GM19455 (cell line): ENCODE results near the gene KLHL40.
"Not testable (repeated sequence)": the region's sequence is repeated elsewhere in the genome, so short reads cannot be mapped to it uniquely, and the experiment has no call there.

ENCODE experiments used
- ATAC-seq: cut with Tn5 transposase; IDR thresholded peaks from one replicate; pipeline ENCODE4 v1.9.1; 2021; ENCODE audit not compliant: unreplicated experiment

Gene KLHL40

DNA sequence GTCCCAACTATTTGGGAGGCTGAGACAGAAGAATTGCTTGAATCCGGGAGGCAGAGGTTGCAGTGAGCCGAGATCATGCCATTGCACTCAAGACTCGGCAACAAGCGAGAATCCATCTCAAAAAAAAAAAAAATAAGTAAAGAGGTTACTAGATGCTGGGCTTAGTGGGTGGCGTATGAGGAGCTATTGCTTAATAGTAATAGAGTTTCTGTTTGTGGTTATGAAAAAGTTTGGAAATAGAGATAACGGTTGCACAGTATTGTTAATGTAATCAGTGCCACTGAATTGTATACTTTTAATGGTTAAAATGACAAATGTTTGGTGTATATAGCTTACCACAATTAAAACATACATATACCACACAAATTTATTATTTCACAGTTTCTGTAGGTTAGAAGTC, 32.0 kb downstream of the KLHL40 start:
- ATAC-seq, result no peak

DNA sequence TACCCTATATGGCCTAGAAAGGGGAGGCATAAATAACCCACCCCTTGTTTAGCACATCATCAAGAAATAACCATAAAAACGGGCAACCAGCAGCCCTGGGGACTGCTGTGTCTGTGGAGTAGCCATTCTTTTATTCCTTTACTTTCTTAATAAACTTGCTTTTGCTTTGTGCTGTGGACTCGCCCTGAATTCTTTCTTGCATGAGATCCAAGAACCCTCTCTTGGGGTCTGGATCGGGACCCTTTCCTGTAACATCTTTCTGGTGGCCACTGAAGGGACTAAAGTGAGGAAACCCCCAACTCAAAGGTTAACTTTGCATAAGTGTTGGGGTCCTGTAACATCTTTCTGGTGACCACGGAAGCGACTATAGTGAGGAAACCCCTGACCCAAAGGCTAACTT, 33.0 kb downstream of the KLHL40 start:
- ATAC-seq, result no peak

DNA sequence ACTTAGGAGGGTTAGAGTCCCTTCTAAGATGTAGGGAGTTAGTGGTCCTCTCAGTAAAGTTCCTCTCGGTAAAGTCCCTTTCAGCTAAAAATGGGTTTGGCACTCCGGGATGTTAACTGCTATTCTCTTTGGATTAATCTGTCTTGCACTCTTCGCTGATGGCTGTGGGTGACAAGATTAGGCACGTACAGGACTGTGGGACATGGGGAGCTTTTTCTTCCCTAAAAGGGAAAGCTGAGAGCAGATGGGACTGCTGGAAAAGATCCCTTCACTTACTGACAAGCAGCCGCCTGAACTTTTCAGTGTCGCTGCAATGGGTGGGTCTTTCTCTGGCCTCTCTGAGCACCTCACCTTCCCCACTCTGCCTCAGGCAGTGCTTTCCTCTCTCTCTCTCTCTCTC, 33.7 kb downstream of the KLHL40 start:
- no peak for ATAC-seq

DNA sequence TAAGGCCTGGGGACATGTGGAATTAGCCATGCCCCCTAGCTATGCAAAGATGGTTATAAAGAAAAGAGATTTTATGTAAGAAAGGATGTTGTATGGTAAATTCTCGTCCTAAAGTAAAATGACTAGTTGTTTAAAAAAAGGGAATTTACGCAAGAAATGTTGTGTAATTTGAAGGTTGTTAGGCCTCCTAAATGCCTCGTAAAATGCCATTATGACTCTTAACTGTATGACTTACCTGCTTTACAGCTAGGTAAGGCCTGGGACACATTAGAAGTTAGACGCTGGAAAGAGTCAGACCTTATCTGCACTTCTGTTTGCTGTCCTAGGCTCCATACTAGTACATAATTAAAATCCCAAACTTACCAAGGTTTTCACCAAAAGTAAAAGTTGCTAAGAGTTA, 34.8 kb downstream of the KLHL40 start:
- ATAC-seq, result no peak

DNA sequence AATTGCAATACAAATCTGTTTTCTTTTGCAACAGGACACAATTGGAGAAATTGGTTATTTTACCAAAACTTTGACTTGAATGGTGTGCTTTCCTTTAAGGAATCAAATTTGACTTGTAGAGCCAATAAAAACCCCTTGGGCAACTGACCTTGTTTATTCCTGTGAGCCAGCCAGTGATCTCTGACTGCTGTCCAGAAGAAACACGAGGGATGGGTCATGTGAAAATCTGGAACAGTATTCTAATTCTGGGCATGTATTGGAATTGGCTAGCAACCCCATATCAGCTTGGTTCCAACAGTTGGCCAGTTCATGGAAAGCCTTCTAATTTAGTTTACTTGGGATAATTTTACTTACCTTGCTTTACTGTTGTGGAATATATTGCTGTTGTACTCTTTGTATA, 36.4 kb downstream of the KLHL40 start:
- no peak for ATAC-seq

DNA sequence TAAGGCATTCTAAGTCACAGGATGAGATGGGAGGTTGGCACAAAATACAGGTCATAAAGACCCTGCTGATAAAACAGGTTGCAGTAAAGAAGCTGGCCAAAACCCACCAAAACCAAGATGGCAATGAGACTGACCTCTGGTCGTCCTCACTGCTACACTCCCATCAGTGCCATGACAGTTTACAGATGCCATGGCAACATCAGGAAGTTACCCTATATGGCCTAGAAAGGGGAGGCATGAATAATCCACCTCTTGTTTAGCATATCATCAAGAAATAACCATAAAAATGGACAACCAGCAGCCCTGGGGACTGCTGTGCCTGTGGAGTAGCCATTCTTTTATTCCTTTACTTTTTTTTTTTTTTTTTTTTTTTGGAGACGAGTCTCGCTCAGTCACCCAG, 37.1 kb downstream of the KLHL40 start:
- ATAC-seq, result not testable (repeated sequence)

DNA sequence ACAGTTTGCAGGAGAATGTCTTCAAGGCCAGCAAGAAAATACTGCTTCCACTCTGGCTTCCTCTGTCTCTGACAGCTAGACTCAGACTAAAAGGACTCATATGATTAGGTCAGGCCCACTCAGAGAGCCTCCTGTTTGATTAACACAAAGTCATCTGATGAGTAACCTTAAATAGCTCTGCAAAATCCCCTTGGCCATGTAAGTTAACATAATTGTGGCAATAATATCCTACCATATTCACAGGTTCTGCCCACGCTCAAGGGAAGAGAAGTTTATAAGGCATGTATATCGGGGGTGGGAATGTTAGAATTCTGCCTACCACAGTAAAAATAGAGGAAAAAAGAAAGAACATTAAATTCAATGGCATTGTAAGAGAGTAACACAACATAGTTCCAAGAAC, 37.9 kb downstream of the KLHL40 start:
- ATAC-seq, result no peak

DNA sequence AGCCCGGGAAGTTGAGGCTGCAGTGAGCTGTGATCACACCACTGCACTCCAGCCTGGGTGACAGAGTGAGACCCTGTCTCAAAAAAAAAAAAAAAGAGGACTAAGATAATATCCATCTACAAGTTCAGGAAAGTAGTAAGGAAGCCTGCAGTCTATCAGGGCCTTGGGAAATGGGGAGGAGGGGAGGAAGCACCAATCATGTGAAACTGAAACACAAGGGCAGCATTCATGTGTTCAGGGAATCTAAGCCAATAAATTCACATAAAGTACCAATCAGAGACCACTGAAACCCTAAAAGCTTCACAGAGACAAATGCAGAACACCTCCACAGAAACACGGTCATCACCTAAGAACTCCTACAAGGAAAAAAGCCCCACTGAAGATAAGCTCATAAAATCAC, 40.1 kb downstream of the KLHL40 start:
- no peak for ATAC-seq

DNA sequence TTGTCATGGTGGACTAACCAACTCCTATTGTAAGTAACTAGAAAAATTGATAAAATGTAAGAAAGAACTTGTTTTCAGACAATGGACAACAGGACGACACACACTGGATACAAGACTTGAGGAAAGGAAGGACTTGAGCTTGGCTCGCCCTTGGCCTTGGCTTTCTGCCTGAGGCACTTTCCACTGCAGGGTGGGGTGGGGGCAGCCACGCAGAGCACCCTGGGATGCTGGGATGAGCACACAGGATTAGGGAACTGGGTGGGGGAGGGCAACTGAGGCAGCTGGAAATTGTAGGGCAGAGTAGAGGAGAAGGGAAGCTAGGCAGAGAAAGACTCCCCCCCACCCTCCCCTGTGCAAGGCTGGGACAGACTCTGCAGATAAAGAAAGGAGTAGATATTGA, 42.7 kb downstream of the KLHL40 start:
- no peak for ATAC-seq

DNA sequence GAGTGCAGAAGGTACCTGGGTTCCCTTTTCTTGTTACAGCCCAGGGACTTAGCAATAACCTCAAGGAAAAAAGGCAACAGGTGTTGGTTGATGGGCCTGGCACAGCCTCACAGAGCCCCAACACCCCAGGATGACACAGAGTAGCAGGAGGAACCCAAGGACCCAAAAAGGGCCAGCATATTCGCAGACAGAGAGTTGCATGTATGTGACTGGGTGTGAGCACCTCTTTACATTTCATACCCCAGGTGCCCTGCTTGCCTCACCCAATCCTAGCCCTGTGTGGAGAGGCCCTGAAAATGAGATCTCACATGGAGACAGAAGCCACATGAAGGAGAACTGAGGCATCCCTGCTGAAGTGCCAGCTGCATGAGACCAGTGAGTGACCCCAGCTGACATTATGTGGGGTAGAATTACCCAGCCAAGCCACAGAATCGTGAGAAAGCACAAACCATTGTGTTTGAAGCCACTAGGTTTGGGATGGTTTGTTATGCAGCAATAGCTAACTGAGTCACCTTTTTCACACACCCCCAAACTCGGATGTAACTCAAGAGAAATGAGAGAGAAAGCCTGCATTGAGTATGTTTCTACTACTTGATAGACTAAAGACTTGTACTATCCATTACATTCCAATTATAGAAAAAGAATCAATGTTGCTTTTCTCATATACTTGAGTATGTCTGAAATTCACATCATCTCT, 43.5 kb downstream of the KLHL40 start:
- ATAC-seq, result no peak

DNA sequence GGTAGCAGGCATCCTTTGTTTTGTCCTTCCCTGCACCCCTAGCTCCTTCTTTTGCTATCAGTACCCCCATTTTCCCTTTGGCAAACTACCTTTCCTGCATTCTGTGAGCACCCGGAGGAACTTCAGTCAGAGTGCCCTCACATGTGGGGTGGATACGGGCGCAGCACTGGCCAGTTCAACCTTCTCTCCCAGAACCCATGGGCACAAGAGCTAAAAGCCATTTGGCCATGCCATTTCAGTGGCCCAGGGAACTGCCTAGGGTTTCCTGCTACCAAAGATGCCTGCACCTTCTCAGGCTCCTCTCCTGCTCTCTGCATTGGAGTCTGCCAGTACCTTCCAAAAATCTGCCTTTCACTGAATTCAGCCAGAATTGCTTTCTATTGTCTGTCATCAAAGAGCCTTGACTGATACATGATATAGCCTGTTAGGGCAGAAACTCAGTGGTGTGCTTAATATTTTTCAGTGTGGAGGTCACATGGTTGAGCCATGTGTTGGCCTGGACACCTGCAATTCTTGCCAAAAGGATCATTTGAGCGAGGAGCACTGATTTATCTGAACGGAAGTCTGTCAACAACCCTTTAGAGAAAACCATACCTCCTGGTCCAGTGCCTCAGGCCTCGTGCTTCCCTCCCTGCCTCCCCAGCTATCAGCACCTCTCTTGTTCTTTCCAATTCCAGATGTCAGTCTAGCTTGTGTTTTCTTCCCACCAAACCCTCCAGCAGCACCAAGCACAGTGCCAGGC, 44.2 kb downstream of the KLHL40 start:
- ATAC-seq, result no peak

DNA sequence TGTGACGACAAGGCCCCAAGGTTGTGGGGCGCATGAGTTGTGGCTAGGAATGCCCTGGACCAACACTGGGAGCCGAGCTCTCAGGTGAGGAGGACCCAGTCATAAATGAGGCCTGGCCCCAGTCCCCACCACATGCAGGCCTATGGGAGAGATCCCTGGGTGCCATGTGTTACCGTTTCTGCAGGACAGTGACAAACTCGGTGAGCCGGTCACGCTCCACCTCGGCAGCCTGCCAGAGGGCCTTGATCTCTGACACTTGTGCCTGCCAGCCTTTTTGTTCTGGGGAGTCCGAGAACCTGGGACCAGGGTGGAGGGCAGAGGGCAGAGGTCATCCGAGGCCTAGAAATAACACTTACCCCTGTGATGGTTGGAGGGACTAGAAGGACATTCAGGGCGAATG, 45.0 kb downstream of the KLHL40 start:
- no peak for ATAC-seq

DNA sequence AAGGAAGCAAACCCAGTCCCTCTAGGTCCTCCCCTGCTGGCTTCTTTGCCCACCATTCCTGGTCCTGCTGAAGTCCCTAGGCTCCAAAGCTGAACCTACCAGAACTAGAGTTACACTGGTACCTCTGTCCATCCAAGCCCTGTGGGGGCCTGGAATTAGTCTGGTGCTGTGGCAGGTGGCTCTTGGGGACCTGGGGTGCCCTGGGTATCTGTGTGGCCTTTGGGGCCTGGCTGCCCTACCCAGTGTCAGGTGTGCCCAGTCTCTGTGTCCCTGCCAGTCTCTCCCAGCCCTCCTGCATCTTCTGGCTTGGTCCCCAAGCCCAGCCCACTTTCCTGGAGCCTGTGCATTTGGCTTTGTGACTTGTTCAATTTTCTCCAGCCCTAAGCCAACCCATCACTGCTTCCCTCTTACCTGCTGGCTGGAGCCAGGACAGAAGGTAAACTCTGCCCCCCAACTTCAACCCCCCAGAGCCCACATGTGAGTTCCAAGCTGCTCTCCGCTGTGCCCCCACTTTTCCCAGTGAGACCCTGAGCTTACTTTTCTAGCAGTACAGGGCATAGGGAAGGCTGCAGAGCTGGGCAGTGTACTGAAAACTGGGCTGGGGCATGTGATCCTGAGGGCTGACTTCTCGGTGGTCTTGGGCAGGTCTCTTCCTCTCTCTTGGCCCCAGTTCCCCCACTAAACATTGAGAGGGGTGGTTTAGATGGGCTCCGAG, 45.5 kb downstream of the KLHL40 start:
- ATAC-seq, result no peak

DNA sequence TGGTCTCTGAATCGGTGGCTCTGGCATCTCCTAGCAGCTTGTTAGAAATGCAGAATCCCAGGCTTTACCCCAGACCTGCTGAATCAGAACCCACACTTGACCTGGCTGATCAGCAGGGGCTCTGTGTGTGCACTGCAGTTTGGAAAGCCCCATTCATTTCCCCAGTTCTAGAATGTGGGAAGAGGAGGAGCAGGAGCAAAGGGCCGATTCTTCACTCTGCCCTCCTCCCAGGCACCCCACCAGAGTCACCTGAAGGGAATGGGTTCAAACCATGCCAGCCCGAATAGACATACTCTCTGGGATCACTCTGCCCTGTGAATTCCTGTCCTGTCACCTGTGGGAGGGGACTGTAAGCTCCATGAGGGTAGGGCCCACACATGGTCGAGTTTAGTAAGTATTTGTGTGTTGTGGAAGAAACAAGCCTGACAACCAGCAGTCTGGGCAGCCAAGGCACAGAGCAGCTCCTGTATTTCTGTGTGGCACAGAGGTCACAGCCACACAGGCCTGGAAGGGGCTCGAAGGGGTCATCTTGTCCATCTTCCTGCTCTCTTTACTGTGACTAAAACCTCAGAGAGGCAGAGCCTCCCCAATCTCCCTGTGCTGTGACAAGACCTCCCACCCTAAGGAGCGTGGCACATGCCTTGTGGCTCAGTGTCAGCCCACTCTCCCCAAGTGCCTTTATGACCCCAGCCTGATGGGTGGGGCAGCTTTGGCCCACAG, 46.3 kb downstream of the KLHL40 start:
- ATAC-seq, result no peak

DNA sequence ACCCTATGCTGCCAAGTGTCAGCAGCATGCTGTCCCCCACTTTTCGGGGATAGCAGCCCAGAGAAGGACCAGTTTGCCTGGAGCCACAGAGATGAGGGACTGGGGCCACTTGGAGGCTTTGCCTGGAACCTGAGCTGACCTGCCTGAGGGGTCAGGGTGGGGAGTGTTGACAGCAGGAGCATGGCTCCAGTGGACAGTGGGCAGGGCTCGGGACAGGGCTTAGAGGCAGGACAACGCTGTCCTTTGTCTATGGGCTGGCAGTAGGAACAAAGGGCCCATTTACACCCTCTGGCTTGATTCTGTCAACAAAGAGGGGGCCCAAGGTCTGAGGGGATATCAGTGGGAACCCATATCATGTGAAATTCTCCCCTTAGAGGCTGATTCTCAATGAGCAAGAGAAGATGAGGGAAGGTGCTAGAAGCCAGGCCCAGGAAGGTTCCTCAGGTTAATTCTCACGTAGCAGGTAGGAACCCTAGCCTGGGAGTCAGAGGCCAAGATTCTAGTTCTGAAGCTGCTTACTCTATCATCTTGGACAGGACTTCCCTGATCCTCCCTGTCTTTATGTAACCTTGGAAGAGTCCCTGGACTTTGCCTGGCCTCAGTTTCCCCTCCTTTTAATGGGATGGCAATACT, 47.0 kb downstream of the KLHL40 start:
- ATAC-seq, result no peak

DNA sequence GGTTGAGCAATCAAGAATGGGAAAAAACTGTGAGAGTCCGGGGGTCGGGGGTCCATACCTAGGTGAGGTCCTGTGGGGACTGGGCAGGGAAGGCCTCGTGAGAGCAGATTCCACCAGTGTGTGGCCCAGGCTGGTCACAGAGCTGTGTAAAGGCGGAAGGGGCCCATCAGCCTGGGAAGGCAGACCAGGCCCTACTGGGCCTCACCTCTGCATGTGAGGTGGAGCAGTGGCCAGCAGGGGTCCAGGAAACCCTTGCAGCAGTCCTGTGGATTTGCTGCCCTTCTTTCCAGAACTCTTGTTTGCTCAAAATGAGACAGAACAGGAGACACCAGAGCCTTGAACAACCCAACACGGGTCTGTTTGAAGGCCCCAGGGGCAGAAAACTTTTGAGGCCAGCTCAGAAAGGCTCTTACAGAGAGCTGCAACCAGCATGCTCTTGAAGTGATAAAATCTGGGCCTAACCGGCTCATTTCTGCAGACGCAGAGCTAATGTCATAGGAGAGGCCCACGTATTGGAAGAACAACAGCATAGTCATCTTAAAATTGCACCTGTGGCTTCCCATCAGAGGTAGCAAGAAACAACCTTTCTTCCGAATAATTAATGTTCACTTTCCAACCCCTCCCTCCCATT, 47.6 kb downstream of the KLHL40 start:
- no peak for ATAC-seq

DNA sequence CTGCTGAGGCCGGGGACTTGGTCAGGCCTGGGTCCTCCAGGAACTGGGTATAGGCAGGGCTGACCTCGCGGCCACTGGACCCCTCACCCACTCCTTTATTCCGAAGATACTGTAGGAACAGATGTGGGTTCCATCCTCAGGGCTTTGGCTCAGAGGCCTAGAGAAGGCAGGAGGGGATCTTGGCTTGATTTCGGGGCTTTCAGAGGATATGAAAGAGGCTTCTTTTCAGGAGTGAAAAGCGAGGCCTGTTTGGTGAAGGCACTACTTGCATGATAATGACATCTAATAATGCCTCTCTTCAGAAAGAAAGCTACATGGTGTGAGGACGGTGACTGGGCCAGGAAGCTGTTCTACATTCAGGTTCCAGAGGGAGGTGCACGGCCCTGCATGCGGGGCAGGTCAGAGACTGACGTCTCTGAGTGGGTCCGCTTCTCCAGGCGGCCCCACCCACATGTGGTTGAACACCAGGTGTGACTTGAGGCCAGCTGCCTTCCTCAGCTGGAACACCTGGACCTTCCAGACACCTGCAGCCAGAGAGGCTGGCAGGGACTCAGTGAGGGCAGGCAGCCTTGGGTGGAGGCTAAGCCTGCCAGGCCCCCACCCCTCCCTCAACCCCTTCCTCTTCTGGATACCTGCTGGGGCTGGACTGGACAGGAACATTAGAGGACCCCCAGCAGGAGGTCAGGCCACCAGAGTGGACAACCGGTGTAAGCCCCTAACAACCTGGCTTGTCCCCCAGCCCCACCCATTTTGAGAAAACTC, 48.3 kb downstream of the KLHL40 start:
- no peak for ATAC-seq

DNA sequence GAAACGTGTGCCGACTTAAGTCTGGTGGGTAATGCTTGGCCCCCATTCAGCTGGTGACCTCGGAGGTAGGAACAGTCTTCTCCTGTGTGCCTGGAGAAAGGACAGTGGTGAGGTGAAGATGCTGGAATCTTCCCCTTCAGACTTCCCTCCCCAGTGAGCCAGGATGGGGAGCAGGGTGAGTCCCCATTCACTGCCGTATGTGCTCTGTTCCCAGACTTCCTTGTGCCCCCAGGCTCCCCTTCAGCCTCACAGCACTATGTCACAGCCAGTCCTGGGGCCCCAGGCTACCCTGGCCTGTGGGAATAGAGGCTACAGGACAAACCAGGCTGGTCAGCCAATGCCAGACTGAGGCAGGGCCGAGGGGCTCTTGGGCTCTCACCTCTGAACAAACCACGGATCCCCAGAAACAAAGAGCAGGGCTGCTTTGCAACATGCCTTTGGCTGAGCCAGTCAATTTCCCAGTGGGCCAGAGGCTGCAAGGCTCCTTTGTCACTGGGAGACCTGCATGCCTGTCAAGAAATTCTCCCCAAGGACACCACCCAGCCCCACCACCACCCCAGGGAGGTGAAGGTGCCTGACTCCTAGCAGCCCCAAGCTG, 49.0 kb downstream of the KLHL40 start:
- ATAC-seq, result no peak

DNA sequence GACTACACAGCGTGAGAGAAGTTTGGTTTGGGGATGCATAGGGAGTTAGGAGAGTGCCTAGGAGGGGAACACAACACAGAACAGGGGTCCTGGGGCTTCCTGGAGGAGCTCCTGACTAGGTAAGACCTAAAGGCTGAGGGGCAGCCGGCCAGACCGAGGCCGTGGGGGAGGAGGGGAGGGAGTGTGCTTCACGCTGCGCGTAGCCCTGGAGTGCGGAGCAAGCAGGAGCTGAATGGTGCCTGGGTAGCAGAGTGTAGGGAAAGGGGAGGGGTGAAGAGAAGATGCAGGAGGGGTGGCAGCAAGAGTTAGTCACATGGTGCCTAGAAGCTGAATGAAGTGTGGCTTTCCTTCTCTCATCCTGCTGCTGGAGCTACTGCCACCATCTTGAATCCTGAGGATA, 49.7 kb downstream of the KLHL40 start:
- no peak for ATAC-seq
